Breast epithelium (tissue), 3 donors: ENCODE data around the gene NPY1R.

Source experiments
- POLR2A ChIP-seq: fragments of 450-650 bp; IDR thresholded peaks from one replicate; pipeline ENCODE4 v1.6.1; 2016; ENCODE audit warnings: antibody characterized with exemption, mild to moderate bottlenecking, moderate library complexity
- POLR2AphosphoS5 ChIP-seq, 3 donors: sonication (generic); formaldehyde crosslinking; IDR thresholded peaks; one replicate each; pipeline ENCODE4 v1.6.1; 2017; ENCODE audit warnings: antibody characterized with exemption in 3 of 3
- TF ChIP-seq, protein P1 (sequence below), 3 donors: fragments of 450-650 bp; IDR thresholded peaks; one replicate each; pipeline ENCODE4 v1.5.1; 2016 to 2017; ENCODE audit warnings: antibody characterized with exemption in 3 of 3, mild to moderate bottlenecking in 3 of 3, moderate library complexity in 3 of 3

GRCh38 chr4:163344147-163345125, 12.0 kb upstream of the NPY1R start:
- TF ChIP-seq POLR2AphosphoS5 (IDR thresholded peaks at IDR 0.05) (no peak), POLR2A (no peak)
- TF ChIP-seq, protein P1, sequence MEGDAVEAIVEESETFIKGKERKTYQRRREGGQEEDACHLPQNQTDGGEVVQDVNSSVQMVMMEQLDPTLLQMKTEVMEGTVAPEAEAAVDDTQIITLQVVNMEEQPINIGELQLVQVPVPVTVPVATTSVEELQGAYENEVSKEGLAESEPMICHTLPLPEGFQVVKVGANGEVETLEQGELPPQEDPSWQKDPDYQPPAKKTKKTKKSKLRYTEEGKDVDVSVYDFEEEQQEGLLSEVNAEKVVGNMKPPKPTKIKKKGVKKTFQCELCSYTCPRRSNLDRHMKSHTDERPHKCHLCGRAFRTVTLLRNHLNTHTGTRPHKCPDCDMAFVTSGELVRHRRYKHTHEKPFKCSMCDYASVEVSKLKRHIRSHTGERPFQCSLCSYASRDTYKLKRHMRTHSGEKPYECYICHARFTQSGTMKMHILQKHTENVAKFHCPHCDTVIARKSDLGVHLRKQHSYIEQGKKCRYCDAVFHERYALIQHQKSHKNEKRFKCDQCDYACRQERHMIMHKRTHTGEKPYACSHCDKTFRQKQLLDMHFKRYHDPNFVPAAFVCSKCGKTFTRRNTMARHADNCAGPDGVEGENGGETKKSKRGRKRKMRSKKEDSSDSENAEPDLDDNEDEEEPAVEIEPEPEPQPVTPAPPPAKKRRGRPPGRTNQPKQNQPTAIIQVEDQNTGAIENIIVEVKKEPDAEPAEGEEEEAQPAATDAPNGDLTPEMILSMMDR (IDR thresholded peaks at IDR 0.05) = no peak
